GM04503 (cell line): ENCODE results near the gene GUCD1.

Experiments
- DNase-seq: peaks from one replicate; pipeline ENCODE4 v3.0.0-alpha.2; 2012; ENCODE audit warnings: low read depth

GUCD1 gene

GRCh38 chr22:24590596-24591173 lies 35.7 kb upstream of the GUCD1 start:
- DNase-seq, result no peak

GRCh38 chr22:24589518-24590030 lies 34.6 kb upstream of the GUCD1 start:
- no peak for DNase-seq

- no peak for DNase-seq
Observed at GRCh38 chr22:24588757-24589481, 34.0 kb upstream of the GUCD1 start.

- DNase-seq, result no peak
Observed at GRCh38 chr22:24588381-24588756, 33.4 kb upstream of the GUCD1 start.

GRCh38 chr22:24587948-24588347 lies 33.0 kb upstream of the GUCD1 start:
- DNase-seq, result no peak

- DNase-seq, result no peak
Observed at GRCh38 chr22:24587251-24587650, 32.3 kb upstream of the GUCD1 start.

GRCh38 chr22:24585927-24586546 lies 31.1 kb upstream of the GUCD1 start:
- DNase-seq, result no peak

GRCh38 chr22:24585461-24585860 lies 30.5 kb upstream of the GUCD1 start:
- no peak for DNase-seq

- DNase-seq, result no peak
Observed at GRCh38 chr22:24584871-24585411, 30.0 kb upstream of the GUCD1 start.

GRCh38 chr22:24584166-24584790 lies 29.3 kb upstream of the GUCD1 start:
- DNase-seq, result no peak

GRCh38 chr22:24583221-24584165 lies 28.6 kb upstream of the GUCD1 start:
- DNase-seq, result no peak

- DNase-seq, result no peak
Observed at GRCh38 chr22:24582056-24582814, 27.3 kb upstream of the GUCD1 start.

- DNase-seq, result peak; percentile 79
Observed at GRCh38 chr22:24580276-24580675, 25.3 kb upstream of the GUCD1 start.

GRCh38 chr22:24579258-24579601 lies 24.3 kb upstream of the GUCD1 start:
- DNase-seq, result no peak

- DNase-seq, result peak; percentile 55
Observed at GRCh38 chr22:24578355-24579257, 23.7 kb upstream of the GUCD1 start.

- no peak for DNase-seq
Observed at GRCh38 chr22:24576778-24577177, 21.8 kb upstream of the GUCD1 start.

GRCh38 chr22:24571266-24571665 lies 16.3 kb upstream of the GUCD1 start:
- DNase-seq, result no peak

- DNase-seq, result no peak
Observed at GRCh38 chr22:24567668-24568067, 12.7 kb upstream of the GUCD1 start.

- no peak for DNase-seq
Observed at GRCh38 chr22:24566899-24567511, 12.1 kb upstream of the GUCD1 start.
